ENCODE measurements around the gene INA.
A peak's percentile ranks its signal among the peaks of the same experiment; 100 is the strongest.
"Not testable (repeated sequence)": the region's sequence is repeated elsewhere in the genome, so short reads cannot be mapped to it uniquely, and the experiment has no call there.

INA gene

DNA sequence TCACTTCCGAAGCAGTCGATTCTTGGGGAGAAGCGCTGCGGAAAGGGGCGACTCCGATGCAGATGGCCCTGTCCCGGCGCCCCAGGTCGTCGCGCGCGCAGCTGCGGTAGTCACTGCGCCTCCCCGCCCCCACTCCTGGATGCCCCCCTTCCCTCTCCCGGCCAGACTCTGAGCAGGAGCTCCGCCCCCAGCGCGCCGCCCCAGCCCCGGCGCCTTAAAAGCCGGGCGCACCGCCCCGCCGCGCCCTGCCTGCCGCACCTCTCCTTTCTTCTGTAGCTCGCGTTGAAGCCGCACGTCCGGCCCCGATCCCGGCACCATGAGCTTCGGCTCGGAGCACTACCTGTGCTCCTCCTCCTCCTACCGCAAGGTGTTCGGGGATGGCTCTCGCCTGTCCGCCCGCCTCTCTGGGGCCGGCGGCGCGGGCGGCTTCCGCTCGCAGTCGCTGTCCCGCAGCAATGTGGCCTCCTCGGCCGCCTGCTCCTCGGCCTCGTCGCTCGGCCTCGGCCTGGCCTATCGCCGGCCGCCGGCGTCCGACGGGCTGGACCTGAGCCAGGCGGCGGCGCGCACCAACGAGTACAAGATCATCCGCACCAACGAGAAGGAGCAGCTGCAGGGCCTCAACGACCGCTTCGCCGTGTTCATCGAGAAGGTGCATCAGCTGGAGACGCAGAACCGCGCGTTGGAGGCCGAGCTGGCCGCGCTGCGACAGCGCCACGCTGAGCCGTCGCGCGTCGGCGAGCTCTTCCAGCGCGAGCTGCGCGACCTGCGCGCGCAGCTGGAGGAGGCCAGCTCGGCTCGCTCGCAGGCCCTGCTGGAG lies at the start of gene INA:
Gene INA, plus strand, starts transcription at position 243 of the 817 bp plus-strand sequence. Its CDS starts 74 bp downstream, at position 317.
- FAIRE-seq (no peak), DNase-seq (ENCODE audit: extremely low spot score, insufficient read length, low read depth) (no peak)

GRCh38 chr10:103227416-103227815 lies 49.5 kb upstream of the INA start:
- DNase-seq (ENCODE audit: extremely low spot score, insufficient read length, low read depth): no peak
- FAIRE-seq: no peak

- DNase-seq (ENCODE audit: extremely low spot score, insufficient read length, low read depth) (no peak), FAIRE-seq (no peak)
Observed at GRCh38 chr10:103231047-103231551, 45.8 kb upstream of the INA start.

DNA sequence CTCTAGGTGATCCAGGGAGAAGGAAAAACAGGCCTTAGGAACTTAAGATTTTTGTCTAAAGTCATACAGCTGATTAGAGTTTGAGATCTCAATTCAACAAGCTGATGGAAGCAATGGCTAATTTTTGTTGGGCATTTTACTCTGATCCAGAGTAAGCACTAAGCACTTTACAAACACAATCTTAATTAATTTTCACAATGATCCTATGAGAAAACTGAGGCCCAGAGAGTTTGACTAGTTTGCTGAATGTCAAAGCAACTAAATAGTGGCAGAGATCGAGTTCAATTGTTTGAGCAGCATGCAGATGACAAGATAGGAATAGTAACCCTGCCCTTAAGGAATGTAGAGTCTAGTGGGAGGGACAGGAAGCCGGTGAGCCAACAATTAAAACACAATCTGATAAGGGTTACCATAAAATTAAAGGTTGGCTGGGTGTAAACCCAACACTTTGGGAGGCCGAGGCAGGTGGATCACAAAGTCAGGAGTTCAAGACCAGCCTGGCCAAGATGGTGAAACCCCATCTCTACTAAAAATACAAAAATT lies 44.7 kb upstream of the INA start:
- DNase-seq (ENCODE audit: extremely low spot score, insufficient read length, low read depth): no peak
- FAIRE-seq: no peak

GRCh38 chr10:103232772-103233488 lies 44.0 kb upstream of the INA start:
- DNase-seq (ENCODE audit: extremely low spot score, insufficient read length, low read depth): no peak
- FAIRE-seq: no peak

- no peak for FAIRE-seq
- no peak for DNase-seq (ENCODE audit: extremely low spot score, insufficient read length, low read depth)
Observed at GRCh38 chr10:103235775-103236174, 41.2 kb upstream of the INA start.

- FAIRE-seq (no peak), DNase-seq (ENCODE audit: extremely low spot score, insufficient read length, low read depth) (no peak)
Observed at GRCh38 chr10:103238506-103239252, 38.3 kb upstream of the INA start.

DNA sequence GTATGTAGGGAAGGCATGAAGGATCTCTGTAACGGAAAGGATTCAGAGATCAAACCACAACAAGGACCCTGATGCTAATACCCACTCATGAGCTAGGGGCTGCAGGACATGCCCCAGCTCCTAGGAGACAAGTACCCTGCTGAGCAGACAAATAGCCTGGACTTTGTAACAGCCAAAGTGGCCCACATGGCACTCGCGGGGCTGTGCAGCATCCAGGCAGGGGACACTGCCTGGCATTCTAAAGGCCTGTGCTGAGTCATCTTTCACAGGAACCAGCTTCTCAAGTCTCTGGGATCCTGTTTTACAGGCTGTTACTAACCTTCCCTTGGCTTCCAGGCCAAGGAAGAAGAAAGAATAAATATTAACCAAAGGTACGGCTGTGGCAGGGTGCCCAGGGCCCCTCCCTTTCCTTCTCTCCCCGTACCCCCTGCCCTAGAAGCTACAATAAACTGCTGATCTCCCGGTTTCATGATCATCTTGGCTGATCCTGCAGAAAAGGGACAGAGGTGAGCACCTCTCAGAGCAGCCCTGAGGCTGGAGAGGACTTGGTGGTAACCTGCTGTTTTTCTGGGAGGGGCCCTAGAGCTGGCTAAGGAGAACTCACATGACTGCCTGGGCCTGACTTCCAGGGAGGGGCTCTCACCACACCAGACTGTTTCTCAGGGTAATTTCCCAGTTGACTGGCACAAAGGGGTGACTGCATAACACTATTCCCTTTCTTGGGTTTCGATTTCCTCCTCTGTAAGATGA lies 35.5 kb upstream of the INA start:
- no peak for FAIRE-seq

DNA sequence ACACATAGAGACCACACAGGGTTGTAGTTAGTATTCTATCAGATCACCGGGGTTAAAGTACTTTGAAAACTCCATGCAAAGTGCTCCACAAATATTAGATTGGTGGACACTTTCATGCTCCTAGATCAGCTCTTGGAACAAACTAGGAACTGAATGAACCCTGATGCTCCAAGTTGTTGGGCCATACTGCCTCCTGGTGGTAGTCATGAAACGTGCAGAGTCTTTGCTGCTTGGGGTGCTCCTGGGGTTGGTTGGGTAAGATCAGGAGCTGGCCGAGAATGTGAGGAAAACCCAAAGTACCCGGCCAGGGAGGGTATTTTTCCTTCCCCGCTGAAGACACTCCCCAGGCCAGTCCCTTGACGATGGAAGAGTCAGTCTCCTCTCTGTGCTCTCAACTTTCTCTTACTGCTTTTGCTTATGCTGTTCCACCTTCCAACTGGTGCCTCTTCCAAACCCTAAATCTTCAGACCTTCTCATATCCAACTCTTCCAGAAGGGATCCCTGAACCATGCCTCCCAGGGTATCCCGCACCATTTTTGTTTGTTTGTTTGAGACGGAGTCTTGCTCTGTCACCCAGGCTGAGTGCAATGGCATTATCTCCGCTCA lies 32.2 kb upstream of the INA start:
- peak; percentile 80 for FAIRE-seq
- DNase-seq (ENCODE audit: extremely low spot score, insufficient read length, low read depth): peak; percentile 58

More for the DNA sequence above, 35.5 kb upstream of the INA start:
- DNase-seq (ENCODE audit: extremely low spot score, insufficient read length, low read depth): no peak

GRCh38 chr10:103245587-103245986 lies 31.4 kb upstream of the INA start, which contains the start of gene RPEL1:
Gene RPEL1, plus strand, starts transcription at chr10:103245887. Its CDS starts 110 bp downstream, at chr10:103245997.
- not testable (repeated sequence) for DNase-seq (ENCODE audit: extremely low spot score, insufficient read length, low read depth); FAIRE-seq

DNA sequence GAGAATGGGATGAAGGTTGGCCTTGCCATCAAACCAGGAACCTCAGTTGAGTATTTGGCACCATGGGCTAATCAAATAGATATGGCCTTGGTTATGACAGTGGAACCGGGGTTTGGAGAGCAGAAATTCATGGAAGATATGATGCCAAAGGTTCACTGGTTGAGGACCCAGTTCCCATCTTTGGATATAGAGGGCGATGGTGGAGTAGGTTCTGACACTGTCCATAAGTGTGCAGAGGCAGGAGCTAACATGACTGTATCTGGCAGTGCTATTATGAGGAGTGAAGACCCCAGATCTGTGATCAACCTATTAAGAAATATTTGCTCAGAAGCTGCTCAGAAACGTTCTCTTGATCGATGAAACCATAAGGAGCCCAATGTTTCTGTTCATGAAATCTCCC lies 30.6 kb upstream of the INA start:
- FAIRE-seq (no peak), DNase-seq (ENCODE audit: extremely low spot score, insufficient read length, low read depth) (no peak)

DNA sequence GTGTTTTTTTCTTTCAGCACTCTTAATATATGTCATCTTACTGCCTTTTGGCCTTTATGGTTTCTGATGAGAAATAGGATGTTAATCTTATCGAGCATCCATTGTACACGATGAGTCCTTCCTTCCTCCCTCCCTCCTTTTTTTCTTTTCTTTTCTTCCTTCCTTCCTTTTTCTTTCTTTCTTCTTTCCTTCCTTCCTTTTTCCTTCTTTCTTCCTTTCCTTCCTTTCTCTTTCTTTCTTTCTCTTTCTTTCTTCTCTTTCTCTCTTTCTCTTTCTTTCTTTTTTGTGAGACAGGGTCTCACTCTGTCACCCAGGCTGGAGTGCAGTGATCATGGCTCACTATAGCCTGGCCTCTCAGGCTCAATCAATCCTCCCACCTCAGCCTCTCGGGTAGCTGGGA lies 22.8 kb upstream of the INA start:
- FAIRE-seq (no peak), DNase-seq (ENCODE audit: extremely low spot score, insufficient read length, low read depth) (no peak)

GRCh38 chr10:103254538-103255325 lies 22.2 kb upstream of the INA start:
- FAIRE-seq: no peak

DNA sequence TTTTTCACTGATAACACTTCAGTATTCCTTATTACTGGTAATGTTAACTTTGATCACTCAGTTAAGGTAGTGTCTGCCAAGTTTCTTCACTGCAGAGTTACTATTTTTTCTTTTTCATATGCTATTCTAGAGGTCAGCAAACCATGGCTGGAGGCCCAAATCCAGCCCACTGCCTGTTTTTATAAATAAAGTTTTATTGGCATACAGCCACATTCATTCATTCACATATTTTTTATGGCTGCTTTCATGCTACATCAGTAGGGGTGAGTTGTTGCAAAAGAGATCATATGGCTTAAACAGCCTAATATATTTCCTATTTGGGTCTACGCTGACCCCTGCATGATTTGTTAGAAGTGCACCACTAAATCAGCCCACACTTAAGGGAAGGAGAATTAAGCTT lies 20.3 kb upstream of the INA start:
- FAIRE-seq (no peak), DNase-seq (ENCODE audit: extremely low spot score, insufficient read length, low read depth) (no peak)

More at GRCh38 chr10:103254538-103255325, 22.2 kb upstream of the INA start:
- no peak for DNase-seq (ENCODE audit: extremely low spot score, insufficient read length, low read depth)

- FAIRE-seq (no peak), DNase-seq (ENCODE audit: extremely low spot score, insufficient read length, low read depth) (no peak)
Observed at GRCh38 chr10:103257812-103258211, 19.1 kb upstream of the INA start.

DNA sequence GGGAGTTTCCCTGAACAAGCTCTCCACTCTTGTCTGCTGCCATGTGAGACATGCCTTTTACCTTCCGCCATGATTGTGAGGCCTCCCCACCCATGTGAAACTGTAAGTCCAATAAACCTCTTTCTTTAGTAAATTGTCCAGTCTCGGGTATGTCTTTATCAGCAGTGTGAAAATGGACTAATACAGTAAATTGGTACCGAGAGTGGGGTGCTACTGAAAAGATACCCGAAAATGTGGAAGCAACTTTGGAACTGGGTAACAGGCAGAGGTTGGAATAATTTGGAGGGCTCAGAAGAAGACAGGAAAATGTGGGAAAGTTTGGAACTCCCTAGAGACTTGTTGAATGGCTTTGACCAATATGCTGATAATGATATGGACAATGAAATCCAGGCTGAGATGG lies 18.0 kb upstream of the INA start:
- FAIRE-seq: not testable (repeated sequence)

GRCh38 chr10:103259989-103260388 lies 16.9 kb upstream of the INA start:
- FAIRE-seq: no peak

More for the DNA sequence above, 18.0 kb upstream of the INA start:
- DNase-seq (ENCODE audit: extremely low spot score, insufficient read length, low read depth): not testable (repeated sequence)

DNA sequence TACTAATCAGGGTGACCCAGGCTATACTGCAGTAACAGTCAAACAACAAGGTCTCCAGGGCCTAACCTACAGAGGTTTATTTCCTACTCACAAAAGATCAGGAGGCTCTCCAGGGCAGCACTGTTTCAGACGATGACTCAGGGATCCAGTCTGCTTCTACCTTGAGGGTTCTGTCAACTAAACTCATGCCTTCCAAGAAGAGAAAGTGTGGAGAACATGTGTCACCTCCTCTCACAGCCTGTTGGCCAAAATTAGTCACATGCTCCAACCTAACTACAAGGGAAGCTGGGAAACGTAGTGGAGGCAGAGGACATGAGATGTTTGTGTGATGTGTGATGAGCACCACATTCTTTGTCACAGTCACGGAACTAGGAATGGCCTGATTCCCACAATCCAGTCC lies 14.7 kb upstream of the INA start:
- FAIRE-seq (no peak), DNase-seq (ENCODE audit: extremely low spot score, insufficient read length, low read depth) (no peak)

More at GRCh38 chr10:103259989-103260388, 16.9 kb upstream of the INA start:
- DNase-seq (ENCODE audit: extremely low spot score, insufficient read length, low read depth): no peak

Measured in GM18507 (cell line).